Measurements from ENCODE around the gene RAB4B.
A peak's percentile ranks its signal among the peaks of the same experiment; 100 is the strongest.
"Not testable (repeated sequence)": the region's sequence is repeated elsewhere in the genome, so short reads cannot be mapped to it uniquely, and the experiment has no call there.

RAB4B gene

GRCh38 chr19:40759352-40759751 is 18.7 kb upstream of the RAB4B start:
- no peak for DNase-seq (ENCODE audit: low read depth)
- TF ChIP-seq CTCF (conservative IDR thresholded peaks at IDR 0.05; ENCODE audit: control insufficient read depth, insufficient read depth, low read depth, low read length): no peak
- H3K4me3 ChIP-seq (ENCODE audit: control insufficient read depth, low read depth, low read length): no peak overlapping the region

GRCh38 chr19:40762754-40763470 is 15.1 kb upstream of the RAB4B start:
- no peak for TF ChIP-seq CTCF (conservative IDR thresholded peaks at IDR 0.05; ENCODE audit: control insufficient read depth, insufficient read depth, low read depth, low read length)
- H3K4me3 ChIP-seq (ENCODE audit: control insufficient read depth, low read depth, low read length): no peak overlapping the region
- no peak for DNase-seq (ENCODE audit: low read depth)

DNA sequence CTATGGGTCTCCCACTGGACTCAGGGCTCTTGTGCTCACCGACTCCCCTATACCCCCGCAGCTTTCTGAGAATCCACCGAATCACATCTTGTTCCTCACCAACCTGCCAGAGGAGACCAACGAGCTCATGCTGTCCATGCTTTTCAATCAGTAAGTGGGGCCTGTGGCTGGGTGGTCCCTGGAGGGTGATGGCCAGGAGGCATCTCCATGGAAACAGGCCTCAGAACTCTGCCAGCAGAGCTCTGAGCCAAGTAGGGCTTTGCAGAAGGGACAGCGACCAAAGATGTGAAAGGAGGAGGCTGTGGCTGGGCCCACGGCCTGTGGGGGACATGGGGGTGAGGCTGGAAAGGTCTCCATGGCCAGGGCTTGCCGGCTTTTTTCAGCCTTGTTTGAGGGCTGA is 14.5 kb upstream of the RAB4B start:
- TF ChIP-seq CTCF (conservative IDR thresholded peaks at IDR 0.05; ENCODE audit: control insufficient read depth, insufficient read depth, low read depth, low read length): no peak
- DNase-seq (ENCODE audit: low read depth): no peak

DNA sequence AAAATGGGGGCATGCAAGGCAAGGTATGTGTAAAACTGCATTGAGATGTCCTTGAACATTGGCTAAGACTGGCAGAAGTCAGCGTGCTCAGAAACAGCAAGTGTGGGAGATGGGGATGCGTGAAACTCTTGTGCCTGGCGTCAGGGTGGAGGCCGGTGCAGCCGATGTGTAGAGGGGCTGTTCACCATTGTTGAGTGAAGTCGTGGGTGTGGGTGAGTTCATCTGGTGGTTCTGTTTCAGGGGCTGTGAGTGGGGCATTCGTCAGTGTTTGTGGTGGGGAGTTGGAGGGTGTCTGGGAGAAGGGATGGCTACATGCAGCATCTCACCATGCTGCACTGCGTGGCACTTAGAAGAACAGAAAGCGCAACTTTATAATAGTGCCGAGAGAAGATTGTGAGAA is 14.1 kb upstream of the RAB4B start:
- no peak overlapping the region for H3K4me3 ChIP-seq (ENCODE audit: control insufficient read depth, low read depth, low read length)
- no peak for TF ChIP-seq CTCF (conservative IDR thresholded peaks at IDR 0.05; ENCODE audit: control insufficient read depth, insufficient read depth, low read depth, low read length)
- no peak for DNase-seq (ENCODE audit: low read depth)

More for the DNA sequence above, 14.5 kb upstream of the RAB4B start:
- H3K4me3 ChIP-seq (ENCODE audit: control insufficient read depth, low read depth, low read length): no peak overlapping the region

DNA sequence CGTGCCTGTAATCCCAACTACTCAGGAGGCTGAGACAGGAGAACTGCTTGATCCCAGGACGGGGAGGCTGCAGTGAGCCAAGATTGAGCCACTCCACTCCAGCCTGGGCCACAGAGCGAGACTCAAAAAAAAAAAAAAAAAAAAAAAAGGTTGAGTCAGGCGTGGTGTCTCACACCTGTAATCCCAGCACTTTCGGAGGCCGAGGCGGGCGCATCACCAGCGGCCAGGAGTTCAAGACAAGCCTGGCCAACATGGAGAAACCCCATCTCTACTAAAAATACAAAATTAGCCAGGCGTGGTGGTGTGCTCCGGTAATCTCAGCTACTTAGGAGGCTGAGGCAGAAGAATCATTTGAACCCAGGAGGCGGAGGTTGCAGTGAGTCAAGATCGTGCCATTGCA is 11.7 kb upstream of the RAB4B start:
- DNase-seq (ENCODE audit: low read depth); H3K4me3 ChIP-seq (ENCODE audit: control insufficient read depth, low read depth, low read length): not testable (repeated sequence)

DNA sequence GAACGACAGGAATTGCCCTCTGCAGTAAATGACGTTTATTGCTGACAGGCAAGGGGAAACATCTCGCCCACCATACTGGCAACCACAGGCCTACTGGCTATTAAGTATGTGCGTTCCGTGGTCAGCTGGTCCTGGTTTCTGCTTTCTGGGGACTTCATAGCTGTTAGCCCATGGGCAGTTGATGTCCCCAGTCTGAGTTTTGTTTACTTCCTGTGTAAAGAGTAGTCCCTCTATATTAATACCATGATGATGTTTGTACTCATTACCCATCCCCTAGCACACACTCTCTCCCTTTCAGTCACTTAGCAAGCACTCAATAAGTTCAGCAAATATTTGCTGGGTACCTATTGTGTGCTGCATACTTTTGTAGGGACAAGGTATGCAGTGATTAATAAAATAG is 9.2 kb upstream of the RAB4B start:
- no peak for TF ChIP-seq CTCF (conservative IDR thresholded peaks at IDR 0.05; ENCODE audit: control insufficient read depth, insufficient read depth, low read depth, low read length)
- DNase-seq (ENCODE audit: low read depth): no peak
- no peak overlapping the region for H3K4me3 ChIP-seq (ENCODE audit: control insufficient read depth, low read depth, low read length)

- H3K4me3 ChIP-seq (ENCODE audit: control insufficient read depth, low read depth, low read length): not testable (repeated sequence)
- peak; percentile 27 for DNase-seq (ENCODE audit: low read depth)
Measured at GRCh38 chr19:40771101-40771862, 6.8 kb upstream of the RAB4B start.
